HG03175 (cell line): ENCODE results near the gene FAM20A.
A peak's percentile ranks its signal among the peaks of the same experiment; 100 is the strongest.
"Not testable (repeated sequence)": the region's sequence is repeated elsewhere in the genome, so short reads cannot be mapped to it uniquely, and the experiment has no call there.

Source experiments
- ATAC-seq: cut with Tn5 transposase; IDR thresholded peaks from one replicate; pipeline ENCODE4 v1.9.1; 2021; ENCODE audit warnings: mild to moderate bottlenecking, moderate library complexity; ENCODE audit not compliant: unreplicated experiment

The FAM20A gene

DNA sequence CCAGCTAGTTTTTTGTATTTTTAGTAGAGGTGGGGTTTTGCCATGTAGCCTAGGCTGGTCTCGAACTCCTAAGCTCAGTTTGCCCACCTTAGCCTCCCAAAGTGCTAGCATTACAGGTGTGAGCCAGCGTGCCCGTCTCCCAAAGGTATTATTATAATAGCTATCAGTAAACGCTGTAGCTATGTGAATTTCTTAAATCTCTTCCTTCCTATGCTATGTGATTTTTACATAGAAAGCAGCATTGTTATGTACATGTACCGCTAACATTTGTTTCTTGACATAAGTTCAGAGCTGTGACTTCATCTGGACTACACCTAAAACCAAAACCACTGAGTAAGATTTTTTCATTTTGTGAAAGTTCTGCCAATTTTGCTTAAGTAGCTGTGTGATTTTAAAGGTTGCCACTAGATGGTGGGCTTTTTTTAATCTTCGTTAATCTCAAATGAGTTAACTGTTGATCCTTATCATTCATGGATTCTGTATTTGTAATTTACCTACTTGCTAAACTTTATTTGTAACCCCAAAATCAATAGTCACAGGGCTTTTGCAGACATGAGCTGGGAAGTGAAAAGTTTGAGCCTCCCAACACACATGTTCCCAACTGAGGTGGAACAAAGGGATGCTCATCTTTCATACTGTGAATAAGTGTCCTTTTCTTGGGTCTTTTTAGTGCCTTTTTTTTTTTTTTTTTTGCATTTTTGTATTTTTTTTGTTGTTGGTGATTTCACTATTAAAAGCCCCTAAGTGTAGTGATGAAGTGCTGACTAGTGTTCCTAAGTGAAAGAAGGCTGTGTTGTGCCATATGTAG, 67.1 kb downstream of the FAM20A start:
- ATAC-seq, result no peak

DNA sequence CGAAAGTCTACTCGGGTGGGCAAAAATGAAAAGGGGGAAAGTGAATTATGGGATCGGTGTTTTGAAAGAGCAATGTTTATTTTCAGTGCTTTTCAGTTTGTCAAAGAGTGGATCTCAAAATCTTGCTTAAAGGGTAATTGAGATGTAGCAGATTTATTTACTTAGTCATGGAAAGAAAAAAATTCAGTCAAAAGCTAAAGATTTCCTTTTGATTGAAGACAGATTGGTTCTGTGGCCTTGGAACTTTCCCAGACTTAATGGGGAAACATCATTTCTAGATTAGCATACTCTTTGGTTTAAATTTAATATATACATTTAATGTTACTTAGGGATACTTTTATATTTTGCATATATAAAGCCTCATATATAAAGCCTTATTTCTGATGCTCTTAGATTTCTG, 68.3 kb downstream of the FAM20A start:
- ATAC-seq, result no peak

DNA sequence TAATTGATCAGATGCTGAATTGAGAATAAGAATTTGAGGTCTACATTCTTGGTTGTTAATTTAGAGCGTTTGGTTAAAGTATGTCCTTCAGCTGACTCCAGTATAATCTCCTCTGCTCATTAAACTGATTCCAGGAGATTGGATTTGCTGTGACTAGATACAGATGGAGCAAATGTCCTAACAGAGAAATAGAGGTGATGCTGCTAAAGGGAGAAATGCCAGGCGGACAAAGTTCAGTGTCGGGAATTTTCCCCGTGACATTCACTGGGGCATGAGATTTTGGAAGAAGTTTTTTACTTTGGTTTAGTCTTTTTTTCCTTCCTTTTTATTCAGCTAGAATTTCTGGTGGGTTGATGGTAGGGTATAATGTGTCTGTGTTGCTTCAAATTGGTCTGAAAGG, 69.9 kb downstream of the FAM20A start:
- ATAC-seq, result no peak

DNA sequence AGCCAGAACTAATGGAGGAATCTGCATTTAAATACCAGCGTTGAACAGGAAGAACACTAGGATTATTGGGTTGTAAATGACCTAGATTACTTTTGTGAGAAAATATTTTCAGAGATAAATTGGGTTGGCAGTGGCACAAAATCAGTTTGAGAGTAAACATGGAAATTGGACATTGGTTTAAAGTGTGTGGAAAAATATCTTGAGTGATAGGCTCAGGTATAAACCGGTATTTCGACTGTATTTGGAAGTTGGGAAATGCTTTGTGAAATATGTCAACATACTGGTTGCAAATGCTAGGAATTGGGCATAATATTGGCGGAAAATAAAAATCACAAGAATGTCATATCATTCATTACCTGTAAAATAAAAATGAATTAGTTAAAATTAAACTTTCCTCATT, 73.9 kb downstream of the FAM20A start:
- no peak for ATAC-seq

- ATAC-seq, result no peak
Measured at GRCh38 chr17:68526548-68526947, 74.6 kb downstream of the FAM20A start.

- no peak for ATAC-seq
Measured at GRCh38 chr17:68522266-68522665, 78.9 kb downstream of the FAM20A start.

DNA sequence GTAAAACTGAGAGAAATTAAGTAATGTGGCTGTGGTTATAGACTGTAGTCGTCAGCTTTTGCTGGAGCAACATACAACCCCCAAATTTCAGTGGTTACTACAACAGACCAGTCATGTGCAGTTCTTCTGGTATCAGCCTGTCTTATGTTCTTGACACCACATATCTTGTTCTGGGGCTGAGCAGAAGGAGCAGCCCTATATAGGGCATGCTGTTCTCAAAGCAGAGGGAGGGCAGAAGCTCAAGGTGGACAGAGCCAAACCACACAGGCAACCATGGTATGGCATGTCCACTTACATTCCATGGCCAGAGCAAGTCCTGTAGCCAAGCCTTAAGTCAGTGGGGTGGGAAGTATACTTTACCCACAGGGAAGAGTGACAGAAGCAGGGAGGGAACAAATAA, 81.3 kb downstream of the FAM20A start:
- ATAC-seq, result no peak

GRCh38 chr17:68519051-68519450, 82.1 kb downstream of the FAM20A start:
- not testable (repeated sequence) for ATAC-seq

- ATAC-seq, result no peak
Measured at GRCh38 chr17:68518063-68518815, 82.9 kb downstream of the FAM20A start.

GRCh38 chr17:68517605-68518004, 83.6 kb downstream of the FAM20A start:
- not testable (repeated sequence) for ATAC-seq

DNA sequence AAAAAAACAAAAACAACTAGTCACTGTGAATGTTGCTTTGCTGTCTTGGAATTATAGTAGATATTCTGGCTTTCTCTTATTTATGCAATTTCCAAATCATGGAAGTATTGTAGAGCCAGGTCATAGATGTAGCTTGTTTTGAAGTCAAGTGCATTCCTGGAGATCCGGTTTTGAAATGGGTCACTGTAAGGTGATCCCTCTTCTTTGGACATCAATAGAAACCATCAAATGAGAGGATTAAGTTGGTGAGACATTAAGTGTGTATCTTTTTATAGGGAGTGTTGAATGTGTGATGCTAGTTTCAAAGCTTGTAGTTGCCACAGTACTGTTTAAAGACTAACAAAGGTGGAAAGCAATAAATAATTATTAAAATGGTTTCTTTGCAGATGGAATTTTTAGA, 84.4 kb downstream of the FAM20A start:
- ATAC-seq, result no peak

DNA sequence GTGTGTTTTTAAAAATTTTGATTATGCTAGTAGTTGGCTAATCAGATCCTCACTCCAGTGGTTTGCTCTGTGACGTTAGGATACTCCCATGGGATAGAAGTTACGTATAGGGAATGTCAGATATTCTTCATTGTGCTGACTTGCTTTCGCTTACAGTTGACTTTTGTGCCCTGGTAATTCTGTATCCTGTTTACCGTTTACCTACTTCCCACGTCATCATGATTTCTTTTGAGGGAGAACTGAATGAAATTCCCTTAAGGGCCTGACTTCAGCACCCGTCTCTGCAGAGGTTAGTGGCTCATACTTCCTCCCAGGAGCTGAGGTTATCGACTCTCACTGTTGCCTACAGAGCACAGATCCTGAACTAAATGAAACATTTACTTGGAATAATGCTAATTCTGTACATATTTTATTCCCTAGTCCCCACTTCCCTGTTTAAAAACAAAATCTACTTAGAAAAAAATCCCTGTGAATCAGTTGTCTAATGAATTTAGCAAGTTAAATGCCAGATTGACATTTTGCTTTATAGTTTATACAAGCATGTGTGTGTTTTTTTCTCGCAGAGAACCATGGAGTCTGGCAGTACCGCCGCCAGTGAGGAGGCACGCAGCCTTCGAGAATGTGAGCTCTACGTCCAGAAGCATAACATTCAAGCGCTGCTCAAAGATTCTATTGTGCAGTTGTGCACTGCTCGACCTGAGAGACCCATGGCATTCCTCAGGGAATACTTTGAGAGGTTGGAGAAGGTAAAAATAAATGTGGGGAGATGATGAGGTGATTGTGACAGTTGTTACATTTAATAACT, 86.1 kb downstream of the FAM20A start:
- no peak for ATAC-seq

DNA sequence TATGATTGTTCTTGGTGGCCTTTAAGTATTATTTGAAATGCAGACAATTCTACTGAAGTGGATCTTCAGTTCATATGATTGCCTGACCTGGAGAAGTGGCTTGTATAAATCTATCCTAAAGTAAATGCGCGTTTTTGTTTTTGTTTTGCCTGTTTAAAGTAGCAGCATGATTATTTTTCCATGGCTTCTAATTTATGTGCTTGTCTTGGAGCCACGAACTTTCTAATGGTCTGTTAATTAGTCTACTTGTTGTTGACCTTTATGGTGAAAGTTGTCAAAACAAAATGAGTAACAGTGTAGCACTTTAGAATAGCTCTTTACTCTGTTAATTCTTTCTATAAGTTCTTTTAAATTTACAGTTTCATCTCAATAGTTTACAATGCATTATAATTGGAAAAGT, 87.2 kb downstream of the FAM20A start:
- no peak for ATAC-seq

DNA sequence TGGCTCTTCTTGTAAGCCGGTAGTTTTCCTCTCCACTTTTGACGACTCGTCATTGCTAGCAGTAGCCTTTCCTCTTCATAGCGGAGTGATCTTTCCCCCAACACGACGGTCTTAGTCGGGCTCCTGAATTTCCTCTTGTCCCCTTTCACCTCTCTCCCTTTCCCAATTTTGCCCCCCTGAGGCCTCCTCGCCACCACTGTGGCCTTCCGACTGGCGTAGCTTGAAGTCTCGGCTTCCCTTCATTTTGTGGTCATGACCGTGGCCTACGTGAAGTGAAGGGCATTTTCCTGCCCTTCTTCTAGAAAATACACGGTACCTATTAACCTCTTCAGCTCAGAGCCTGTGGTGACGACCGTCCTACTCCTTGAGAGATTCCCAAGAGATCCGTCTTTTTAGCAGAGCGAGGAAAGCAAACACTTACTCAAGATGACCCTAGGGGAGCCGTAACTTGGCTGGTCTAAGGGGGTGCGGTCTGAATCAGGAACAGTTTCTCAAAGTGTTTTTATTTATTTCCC, 88.2 kb downstream of the FAM20A start:
- no peak for ATAC-seq

DNA sequence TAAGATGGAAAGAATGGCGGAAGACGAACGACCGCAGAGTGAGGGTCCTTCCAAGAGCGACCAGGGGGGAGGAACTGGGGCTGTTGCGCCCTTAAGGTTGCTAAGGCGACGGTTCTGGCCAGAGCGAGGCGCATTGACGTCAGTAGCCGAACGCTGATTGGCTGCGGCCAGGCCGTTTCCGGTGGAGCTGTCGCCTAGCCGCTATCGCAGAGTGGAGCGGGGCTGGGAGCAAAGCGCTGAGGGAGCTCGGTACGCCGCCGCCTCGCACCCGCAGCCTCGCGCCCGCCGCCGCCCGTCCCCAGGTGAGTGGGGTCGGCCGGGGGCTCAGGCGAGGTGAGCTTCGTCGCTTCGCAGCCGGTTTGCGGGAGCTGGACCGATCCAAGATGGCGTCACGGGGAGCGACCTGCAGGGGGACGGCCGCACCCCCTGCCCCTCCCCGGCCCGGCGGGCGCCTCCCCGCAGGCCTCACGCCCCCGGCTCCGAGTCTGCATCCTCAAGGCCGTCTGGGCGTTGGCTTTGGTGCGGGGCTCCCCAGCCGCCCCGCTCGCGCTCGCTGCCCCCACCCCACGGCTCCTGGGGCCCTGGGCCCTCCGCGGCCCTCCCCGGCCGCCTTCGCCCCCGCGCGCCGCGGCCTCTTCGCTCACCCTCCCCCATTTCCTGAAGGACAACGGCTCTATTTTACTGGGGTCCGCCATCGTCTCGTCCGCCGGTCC, 88.8 kb downstream of the FAM20A start, which contains the start of gene PRKAR1A:
PRKAR1A (plus strand) TSS at position 184 of the 713 bp plus-strand sequence. CDS start 2,970 bp downstream, outside the sequence.
- peak; percentile 93 for ATAC-seq

- peak; percentile 32 for ATAC-seq
Measured at GRCh38 chr17:68511671-68512246, 89.4 kb downstream of the FAM20A start.

GRCh38 chr17:68511254-68511670, 89.9 kb downstream of the FAM20A start:
- no peak for ATAC-seq

DNA sequence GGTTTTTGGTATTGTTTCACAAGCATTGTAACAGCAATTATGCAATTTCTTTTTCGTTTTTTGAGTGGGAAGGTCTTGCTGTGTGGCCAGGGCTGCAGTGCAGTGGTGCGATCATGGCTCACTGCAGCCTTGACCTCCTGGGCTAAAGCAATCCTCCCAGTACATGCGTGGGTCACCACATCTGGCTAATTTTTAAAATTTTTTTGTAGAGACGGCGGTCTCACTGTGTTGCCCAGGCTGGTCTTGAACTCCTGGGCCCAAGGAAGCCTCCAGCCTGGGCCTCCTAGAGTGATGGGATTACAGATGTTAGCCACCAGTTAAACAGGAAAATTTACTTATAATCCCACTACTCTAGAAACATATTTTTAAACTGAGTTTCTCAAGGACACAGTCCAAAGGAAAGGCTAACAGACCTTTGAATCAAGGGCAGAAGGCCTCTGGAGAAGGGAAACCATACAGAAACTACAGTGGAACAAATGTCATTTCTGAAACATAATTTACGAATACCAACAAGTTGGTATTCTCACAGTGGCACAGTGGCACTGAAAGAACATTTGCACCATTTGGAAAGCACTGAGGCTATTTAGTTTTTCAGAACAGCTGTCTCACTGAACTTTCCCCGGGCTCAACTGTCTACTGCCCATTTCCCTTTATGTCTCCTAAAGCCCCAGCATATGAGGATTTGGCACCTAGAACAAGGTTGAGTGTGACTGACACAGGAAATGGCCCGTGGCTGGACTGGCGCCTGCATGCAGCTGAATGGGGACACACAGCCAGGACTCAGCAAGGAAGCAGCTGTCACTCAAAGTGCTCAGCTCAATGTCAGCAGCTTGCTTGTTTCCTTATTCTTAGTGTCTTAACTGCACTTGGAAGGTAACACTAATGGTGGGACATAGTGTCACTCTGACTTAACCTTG, 91.8 kb downstream of the FAM20A start:
- ATAC-seq, result no peak

GRCh38 chr17:68507576-68507975, 93.6 kb downstream of the FAM20A start:
- ATAC-seq, result no peak
